Breast epithelium (tissue), 4 donors: Measurements from ENCODE around the gene GRIN3A. TPM values are rescaled to one million over a fixed set of nuclear protein-coding genes. Genes with fewer than 3 reads are reported as not detected.

ENCODE experiments used
- DNase-seq, 2 donors: peaks; one replicate each; pipeline ENCODE4 v3.0.0-alpha.2; 2019; ENCODE audit warnings: low spot score in 2 of 2
- H3K27ac ChIP-seq, 2 donors: fragments of 200-600 bp; sonication (generic) in 1 of 2; one replicate each; pipeline ENCODE4 v1.5.1; 2016 to 2019; ENCODE audit warnings: mild to moderate bottlenecking in 1 of 2
- H3K27me3 ChIP-seq, 2 donors: fragments of 200-600 bp; sonication (generic) in 1 of 2; one replicate each; pipeline versions ENCODE4 v1.5.1 to v1.6.0; 2017 to 2019; ENCODE audit warnings: control low read depth in 1 of 2, mild to moderate bottlenecking in 1 of 2
- H3K36me3 ChIP-seq: fragments of 200-600 bp; one replicate; pipeline ENCODE4 v1.5.1; 2019
- H3K4me1 ChIP-seq, 2 donors: fragments of 200-600 bp; sonication (generic); one replicate each; pipeline ENCODE4 v1.5.1; 2016 to 2019; ENCODE audit warnings: control low read depth in 1 of 2
- H3K4me3 ChIP-seq, 3 donors: fragments of 200-600 bp; sonication (generic); 1 replicate in 2 of 3; 2 replicates in 1 of 3; pipeline ENCODE4 v1.5.1; 2016 to 2019; ENCODE audit warnings: mild to moderate bottlenecking in 3 of 3, moderate library complexity in 2 of 3
- H3K9me3 ChIP-seq, 2 donors: fragments of 200-600 bp; sonication (generic) in 1 of 2; one replicate each; pipeline ENCODE4 v1.5.1; 2016 to 2019; ENCODE audit warnings: control low read depth in 1 of 2
- POLR2A ChIP-seq: fragments of 450-650 bp; IDR thresholded peaks from one replicate; pipeline ENCODE4 v1.6.1; 2016; ENCODE audit warnings: antibody characterized with exemption, mild to moderate bottlenecking, moderate library complexity
- POLR2AphosphoS5 ChIP-seq, 3 donors: sonication (generic); formaldehyde crosslinking; IDR thresholded peaks; one replicate each; pipeline ENCODE4 v1.6.1; 2017; ENCODE audit warnings: antibody characterized with exemption in 3 of 3
- intact Hi-C: fragments of 100-400 bp; cut with DNase I; formaldehyde crosslinking; loops from one replicate; pipeline ENCODE4 v1.15.1; 2023; ENCODE audit warnings: low total_unique reads
- total RNA-seq, 3 donors: library from RNA; depleted of rRNA; stranded (reverse); fragments of >200 nt; gene quantifications; one replicate each; pipeline ENCODE4 v1.1.0, GENCODE V29; 2016
- TF ChIP-seq, protein P1 (sequence below), 3 donors: fragments of 450-650 bp; IDR thresholded peaks; one replicate each; pipeline ENCODE4 v1.5.1; 2016 to 2017; ENCODE audit warnings: antibody characterized with exemption in 3 of 3, mild to moderate bottlenecking in 3 of 3, moderate library complexity in 3 of 3

GRIN3A gene
- total RNA-seq, 3 donors from 2014 or later, result under 0.01 to 0.15 TPM; not detected in 1

DNA sequence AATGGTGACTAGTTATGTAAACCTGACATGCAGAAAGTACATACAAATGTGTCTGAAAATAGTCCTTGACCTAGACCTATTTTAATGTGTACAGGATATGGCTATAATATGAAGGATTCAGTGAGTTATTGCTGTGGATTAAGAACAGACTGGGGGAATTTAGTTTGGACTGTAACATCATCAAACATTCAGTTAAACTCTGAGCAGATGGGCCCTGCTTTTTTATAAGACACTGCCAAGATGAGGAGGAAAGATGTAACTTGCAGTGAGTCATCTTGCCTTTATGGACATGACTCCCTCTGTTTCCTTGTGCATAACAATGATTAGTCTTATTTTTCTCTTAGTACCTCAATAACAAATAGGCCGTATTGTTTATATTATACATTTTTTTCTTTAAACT lies 155.9 kb downstream of the GRIN3A start:
- intact Hi-C loops, result no loop called here
- TF ChIP-seq, protein P1, sequence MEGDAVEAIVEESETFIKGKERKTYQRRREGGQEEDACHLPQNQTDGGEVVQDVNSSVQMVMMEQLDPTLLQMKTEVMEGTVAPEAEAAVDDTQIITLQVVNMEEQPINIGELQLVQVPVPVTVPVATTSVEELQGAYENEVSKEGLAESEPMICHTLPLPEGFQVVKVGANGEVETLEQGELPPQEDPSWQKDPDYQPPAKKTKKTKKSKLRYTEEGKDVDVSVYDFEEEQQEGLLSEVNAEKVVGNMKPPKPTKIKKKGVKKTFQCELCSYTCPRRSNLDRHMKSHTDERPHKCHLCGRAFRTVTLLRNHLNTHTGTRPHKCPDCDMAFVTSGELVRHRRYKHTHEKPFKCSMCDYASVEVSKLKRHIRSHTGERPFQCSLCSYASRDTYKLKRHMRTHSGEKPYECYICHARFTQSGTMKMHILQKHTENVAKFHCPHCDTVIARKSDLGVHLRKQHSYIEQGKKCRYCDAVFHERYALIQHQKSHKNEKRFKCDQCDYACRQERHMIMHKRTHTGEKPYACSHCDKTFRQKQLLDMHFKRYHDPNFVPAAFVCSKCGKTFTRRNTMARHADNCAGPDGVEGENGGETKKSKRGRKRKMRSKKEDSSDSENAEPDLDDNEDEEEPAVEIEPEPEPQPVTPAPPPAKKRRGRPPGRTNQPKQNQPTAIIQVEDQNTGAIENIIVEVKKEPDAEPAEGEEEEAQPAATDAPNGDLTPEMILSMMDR (IDR thresholded peaks at IDR 0.05), result no peak
- TF ChIP-seq POLR2A, result no peak
- TF ChIP-seq POLR2AphosphoS5 (IDR thresholded peaks at IDR 0.05), result no peak
- Histone ChIP-seq H3K4me3 (no peak overlapping the region), H3K27me3 (no peaks in the 10 kb centered on the region), H3K27ac (no peak overlapping the region), H3K36me3 (no peaks in the 10 kb centered on the region), H3K4me1 (no peaks in the 10 kb centered on the region), H3K9me3 (no peaks in the 10 kb centered on the region)
- no peak for DNase-seq

DNA sequence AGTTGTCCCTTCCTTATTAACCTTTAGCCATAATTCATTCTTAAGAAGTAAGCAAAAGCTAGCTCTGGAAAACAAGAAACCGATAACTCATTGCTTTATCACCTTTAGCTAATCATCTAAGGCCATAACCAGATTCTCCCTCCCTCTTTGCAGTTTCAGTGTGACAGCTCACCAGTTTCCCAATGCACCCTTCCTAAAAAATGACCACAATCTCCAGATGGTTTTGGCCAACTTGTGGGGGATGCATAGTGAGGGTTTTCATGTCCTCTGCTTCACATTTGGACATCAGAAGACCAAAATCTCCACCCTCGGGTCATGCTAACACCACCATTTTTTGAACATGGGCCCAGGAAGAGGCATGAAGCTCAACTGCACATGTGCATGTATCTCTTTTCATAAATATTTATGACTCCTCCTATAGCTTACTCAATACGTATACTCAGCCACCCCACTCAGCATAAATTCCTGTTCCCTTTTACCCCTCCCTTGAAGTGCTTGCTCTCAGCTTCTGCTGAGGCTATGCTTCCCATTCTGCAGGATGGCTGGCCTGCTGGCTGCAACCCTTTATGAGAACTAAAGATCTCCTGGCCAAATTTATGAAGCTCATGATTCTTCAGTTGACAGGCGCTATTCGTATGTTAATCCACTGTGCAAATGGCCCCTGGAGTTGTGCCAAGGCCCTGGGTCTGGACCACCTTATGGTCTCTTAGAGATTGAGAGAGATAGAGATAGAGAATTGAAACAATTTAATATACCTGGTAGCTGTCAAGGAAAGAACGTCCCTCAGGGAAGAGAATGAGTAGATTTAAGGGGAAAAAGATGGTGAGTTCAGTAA lies 158.5 kb downstream of the GRIN3A start:
- TF ChIP-seq POLR2A (no peak), POLR2AphosphoS5 (IDR thresholded peaks at IDR 0.05) (no peak)
- TF ChIP-seq, protein P1 (IDR thresholded peaks at IDR 0.05), result no peak
- no peak overlapping the region for H3K4me3 ChIP-seq
- no peaks in the 10 kb centered on the region for H3K4me1 ChIP-seq
- H3K36me3 ChIP-seq, result no peaks in the 10 kb centered on the region
- no peak for DNase-seq
- H3K27me3 ChIP-seq, result no peaks in the 10 kb centered on the region
- H3K9me3 ChIP-seq, result no peaks in the 10 kb centered on the region
- no peak overlapping the region for H3K27ac ChIP-seq
- intact Hi-C loops, result no loop called here

DNA sequence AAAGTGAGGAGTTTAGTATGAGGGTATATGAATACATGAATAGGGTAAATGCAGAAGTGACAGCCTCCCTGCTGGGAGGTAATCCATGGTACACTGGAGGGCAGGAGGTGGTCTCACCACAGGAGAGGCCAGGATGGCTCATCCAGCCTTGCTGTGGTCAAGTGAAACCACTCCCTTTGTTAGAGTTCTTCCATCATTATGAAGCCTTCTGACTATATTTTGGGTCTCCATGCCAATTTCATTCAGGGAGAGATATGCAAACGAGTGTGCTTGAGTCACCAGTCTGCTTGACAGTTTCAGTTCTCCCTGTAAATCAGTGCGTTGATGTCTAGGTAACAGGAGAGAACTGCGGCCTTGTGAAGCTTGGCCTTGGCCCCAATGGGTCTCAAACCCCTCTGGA lies 160.1 kb downstream of the GRIN3A start:
- intact Hi-C loops, result no loop called here
- Histone ChIP-seq H3K27ac (no peak overlapping the region), H3K4me1 (no peaks in the 10 kb centered on the region), H3K36me3 (no peaks in the 10 kb centered on the region), H3K27me3 (no peaks in the 10 kb centered on the region), H3K9me3 (no peaks in the 10 kb centered on the region), H3K4me3 (no peak overlapping the region)
- TF ChIP-seq POLR2AphosphoS5 (IDR thresholded peaks at IDR 0.05) (no peak), POLR2A (no peak)
- TF ChIP-seq, protein P1 (IDR thresholded peaks at IDR 0.05), result no peak
- no peak for DNase-seq

DNA sequence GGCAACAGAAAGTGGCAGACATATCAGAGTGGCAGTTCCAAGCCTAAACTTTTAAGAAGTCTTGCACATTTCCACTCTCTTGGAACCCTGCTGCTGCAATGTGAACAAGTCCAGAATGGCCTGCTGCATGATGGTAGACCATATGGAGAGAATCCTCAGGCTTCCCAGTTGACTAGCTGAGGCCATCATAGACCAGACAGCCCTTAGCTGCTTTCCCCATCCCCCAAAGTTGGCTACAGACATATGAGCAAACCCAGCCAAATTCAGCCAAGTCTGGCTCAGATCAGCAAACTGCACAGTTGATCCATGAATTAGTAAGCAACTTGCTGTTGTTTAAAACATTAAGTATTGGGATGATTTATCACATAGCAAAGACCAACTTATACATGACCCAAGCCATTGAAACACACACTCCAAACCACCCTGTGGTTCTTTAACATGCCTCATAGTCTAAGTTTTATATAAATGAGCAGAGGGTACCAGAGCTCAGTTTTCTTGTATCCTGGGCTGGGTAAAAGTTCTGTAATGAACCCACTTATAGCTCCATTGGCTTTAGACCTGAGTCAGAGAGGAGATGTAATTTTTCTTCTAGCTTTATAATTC lies 163.6 kb downstream of the GRIN3A start:
- intact Hi-C loops, result no loop called here
- Histone ChIP-seq H3K27ac (no peak overlapping the region), H3K36me3 (no peaks in the 10 kb centered on the region), H3K27me3 (no peaks in the 10 kb centered on the region), H3K4me3 (no peak overlapping the region), H3K4me1 (no peaks in the 10 kb centered on the region), H3K9me3 (no peaks in the 10 kb centered on the region)
- DNase-seq, result no peak
- TF ChIP-seq, protein P1 (IDR thresholded peaks at IDR 0.05), result no peak
- TF ChIP-seq POLR2A, result no peak
- no peak for TF ChIP-seq POLR2AphosphoS5 (IDR thresholded peaks at IDR 0.05)

DNA sequence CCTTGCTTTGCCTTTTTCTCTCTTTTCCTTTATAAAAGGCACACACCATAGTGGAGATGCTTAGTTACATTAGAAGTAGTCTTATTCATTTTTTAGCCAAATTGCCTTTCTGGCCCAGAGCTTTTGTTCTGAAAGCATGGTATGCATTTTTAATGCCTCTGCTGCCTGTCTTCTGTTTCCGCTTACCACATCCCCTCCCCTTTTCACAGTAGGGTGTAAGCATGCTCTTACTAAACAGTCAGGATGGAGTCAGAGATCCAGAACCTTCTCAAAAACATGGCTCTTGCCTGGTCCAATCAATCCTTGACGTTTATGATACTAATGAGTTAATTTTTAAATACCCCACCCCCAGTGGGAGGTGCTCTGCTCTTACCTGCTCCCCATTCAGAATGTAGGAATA lies 166.1 kb downstream of the GRIN3A start:
- no peaks in the 10 kb centered on the region for H3K36me3 ChIP-seq
- DNase-seq, result no peak
- H3K4me1 ChIP-seq, result no peaks in the 10 kb centered on the region
- H3K27ac ChIP-seq, result no peak overlapping the region
- H3K4me3 ChIP-seq, result no peak overlapping the region
- TF ChIP-seq POLR2AphosphoS5 (IDR thresholded peaks at IDR 0.05) (no peak), POLR2A (no peak)
- TF ChIP-seq, protein P1 (IDR thresholded peaks at IDR 0.05), result no peak
- no peaks in the 10 kb centered on the region for H3K27me3 ChIP-seq
- H3K9me3 ChIP-seq, result no peaks in the 10 kb centered on the region
- intact Hi-C loops, result no loop called here
